Measurements from ENCODE around the gene SFI1. TPM values are rescaled to one million over a fixed set of nuclear protein-coding genes. Genes with fewer than 3 reads are reported as not detected.

Gene SFI1
- total and polyA plus RNA-seq, 2 donors (not counting 1 experiment from before 2014, with no cell fraction given) = 80.2 to 182 TPM

DNA sequence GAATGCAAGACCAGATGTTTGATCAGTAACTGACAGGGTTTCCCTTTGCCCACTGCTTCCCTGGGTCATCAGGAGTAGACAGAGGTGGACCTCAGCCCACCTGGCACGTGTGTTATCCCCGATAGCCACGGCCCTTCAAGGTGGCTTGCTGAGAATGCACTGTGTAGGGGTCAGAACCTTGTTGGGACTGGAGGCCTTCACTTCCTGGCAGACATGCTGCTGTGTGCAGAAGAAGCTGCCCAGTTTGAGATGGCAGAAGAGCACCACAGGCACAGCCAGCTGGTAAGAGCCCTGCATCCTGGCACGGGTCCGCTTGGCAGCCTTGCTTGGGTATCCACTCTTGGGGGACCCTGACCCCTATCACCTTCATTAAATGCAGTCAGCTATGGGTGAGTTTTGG is 81.8 kb downstream of the SFI1 start:
- CTCF ChIA-PET = interaction anchor here (1.3 to 2.2 kb wide), 2 partner anchors 21 to 52 kb away, joined by 3 to 4 read pairs; no protein-coding TSS in a partner anchor
- Mint-ChIP-seq H3K4me3 (no peak overlapping the region), H3K4me1 (peaks cover 6% of the 10 kb centered on the region), H3K27ac (no peak overlapping the region), H3K27me3 (no peaks in the 10 kb centered on the region), H3K9me3 (ENCODE audit: insufficient read depth) (no peaks in the 10 kb centered on the region)
- DNase-seq (no peak), ATAC-seq (ENCODE audit: low read depth) (no peak)
- no peak for TF ChIP-seq EZH2 (IDR thresholded peaks at IDR 0.05; ENCODE audit: borderline replicate concordance, insufficient read depth, low read depth, low read length, poor library complexity, severe bottlenecking)
- TF ChIP-seq, protein P1, sequence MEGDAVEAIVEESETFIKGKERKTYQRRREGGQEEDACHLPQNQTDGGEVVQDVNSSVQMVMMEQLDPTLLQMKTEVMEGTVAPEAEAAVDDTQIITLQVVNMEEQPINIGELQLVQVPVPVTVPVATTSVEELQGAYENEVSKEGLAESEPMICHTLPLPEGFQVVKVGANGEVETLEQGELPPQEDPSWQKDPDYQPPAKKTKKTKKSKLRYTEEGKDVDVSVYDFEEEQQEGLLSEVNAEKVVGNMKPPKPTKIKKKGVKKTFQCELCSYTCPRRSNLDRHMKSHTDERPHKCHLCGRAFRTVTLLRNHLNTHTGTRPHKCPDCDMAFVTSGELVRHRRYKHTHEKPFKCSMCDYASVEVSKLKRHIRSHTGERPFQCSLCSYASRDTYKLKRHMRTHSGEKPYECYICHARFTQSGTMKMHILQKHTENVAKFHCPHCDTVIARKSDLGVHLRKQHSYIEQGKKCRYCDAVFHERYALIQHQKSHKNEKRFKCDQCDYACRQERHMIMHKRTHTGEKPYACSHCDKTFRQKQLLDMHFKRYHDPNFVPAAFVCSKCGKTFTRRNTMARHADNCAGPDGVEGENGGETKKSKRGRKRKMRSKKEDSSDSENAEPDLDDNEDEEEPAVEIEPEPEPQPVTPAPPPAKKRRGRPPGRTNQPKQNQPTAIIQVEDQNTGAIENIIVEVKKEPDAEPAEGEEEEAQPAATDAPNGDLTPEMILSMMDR (IDR thresholded peaks at IDR 0.05) = no peak
- Histone ChIP-seq H3K4me2 (replicated peaks; ENCODE audit: low read depth, low read length, poor library complexity, severe bottlenecking) (no peak overlapping the region), H3K36me3 (replicated peaks in 1 of 2; ENCODE audit: control extremely low read depth in 1 of 2, control insufficient read depth in 1 of 2, extremely low read depth in 1 of 2, insufficient read depth in 2 of 2, low read length in 1 of 2) (peaks cover 3 to 44% of the 10 kb centered on the region in 2 experiments), H3K79me2 (ENCODE audit: control insufficient read depth, insufficient read depth, low read length) (no peaks in the 10 kb centered on the region), H4K20me1 (ENCODE audit: control insufficient read depth, insufficient read depth, low read length, poor library complexity, severe bottlenecking) (no peaks in the 10 kb centered on the region), H3K9me3 (ENCODE audit: control extremely low read depth in 1 of 3, control insufficient read depth in 2 of 3, insufficient read depth in 1 of 3, low read length in 2 of 3) (no peaks in the 10 kb centered on the region), H3K4me3 (ENCODE audit: control extremely low read depth in 1 of 5, extremely low read depth in 1 of 5, insufficient read depth in 1 of 5, low read depth in 2 of 5, low read length in 4 of 5) (no peak overlapping the region), H3K27me3 (replicated peaks in 1 of 4; ENCODE audit: control extremely low read depth in 1 of 4, control insufficient read depth in 3 of 4, insufficient read depth in 4 of 4, low read length in 3 of 4) (no peaks in the 10 kb centered on the region), H3K4me1 (ENCODE audit: control insufficient read depth in 2 of 2, insufficient read depth in 2 of 2, low read length in 2 of 2) (peaks cover 5 to 11% of the 10 kb centered on the region in 2 donors), H3K9ac (ENCODE audit: low read length) (no peak overlapping the region), H3K27ac (ENCODE audit: low read length in 2 of 2) (no peak overlapping the region), H2AFZ (ENCODE audit: insufficient read depth, low read depth, low read length, poor library complexity, severe bottlenecking) (no peak overlapping the region)
- intact Hi-C loops (cut with micrococcal nuclease) = no loop called here
- POLR2A ChIA-PET = no interaction called here
- WGBS (ENCODE audit: insufficient coverage) = 98% methylated on average over 5 of the region's 5 CpGs

- ChIA-PET POLR2A (no interaction called here), CTCF (interaction anchor here (1.2 kb wide), 1 partner anchor 58 kb away, joined by 3 read pairs; no protein-coding TSS in a partner anchor)
- H3K27ac Mint-ChIP-seq = no peak overlapping the region
- ATAC-seq (ENCODE audit: low read depth) = no peak
- H3K4me1 Mint-ChIP-seq = peaks cover 8% of the 10 kb centered on the region
- Histone ChIP-seq H3K4me2 (replicated peaks; ENCODE audit: low read depth, low read length, poor library complexity, severe bottlenecking) (no peak overlapping the region), H4K20me1 (ENCODE audit: control insufficient read depth, insufficient read depth, low read length, poor library complexity, severe bottlenecking) (no peaks in the 10 kb centered on the region), H3K36me3 (replicated peaks in 1 of 2; ENCODE audit: control extremely low read depth in 1 of 2, control insufficient read depth in 1 of 2, extremely low read depth in 1 of 2, insufficient read depth in 2 of 2, low read length in 1 of 2) (peaks cover 1 to 48% of the 10 kb centered on the region in 2 experiments), H3K79me2 (ENCODE audit: control insufficient read depth, insufficient read depth, low read length) (no peaks in the 10 kb centered on the region), H3K27me3 (replicated peaks in 1 of 4; ENCODE audit: control extremely low read depth in 1 of 4, control insufficient read depth in 3 of 4, insufficient read depth in 4 of 4, low read length in 3 of 4) (no peaks in the 10 kb centered on the region), H3K9me3 (ENCODE audit: control extremely low read depth in 1 of 3, control insufficient read depth in 2 of 3, insufficient read depth in 1 of 3, low read length in 2 of 3) (no peaks in the 10 kb centered on the region), H2AFZ (ENCODE audit: insufficient read depth, low read depth, low read length, poor library complexity, severe bottlenecking) (no peak overlapping the region), H3K9ac (ENCODE audit: low read length) (no peak overlapping the region), H3K4me1 (ENCODE audit: control insufficient read depth in 2 of 2, insufficient read depth in 2 of 2, low read length in 2 of 2) (peaks cover 5 to 12% of the 10 kb centered on the region in 2 donors), H3K4me3 (ENCODE audit: control extremely low read depth in 1 of 5, extremely low read depth in 1 of 5, insufficient read depth in 1 of 5, low read depth in 2 of 5, low read length in 4 of 5) (no peak overlapping the region), H3K27ac (ENCODE audit: low read length in 2 of 2) (no peak overlapping the region)
- 83% methylated on average over 1 of the region's 1 CpG for WGBS (ENCODE audit: insufficient coverage)
- no peak for DNase-seq
- intact Hi-C loops (cut with micrococcal nuclease) = no loop called here
- H3K9me3 Mint-ChIP-seq (ENCODE audit: insufficient read depth) = no peaks in the 10 kb centered on the region
- no peak for TF ChIP-seq EZH2 (IDR thresholded peaks at IDR 0.05; ENCODE audit: borderline replicate concordance, insufficient read depth, low read depth, low read length, poor library complexity, severe bottlenecking)
- TF ChIP-seq, protein P1 (IDR thresholded peaks at IDR 0.05) = no peak
- H3K27me3 Mint-ChIP-seq = no peaks in the 10 kb centered on the region
- no peak overlapping the region for H3K4me3 Mint-ChIP-seq
Observed at GRCh38 chr22:31579835-31580242, 83.5 kb downstream of the SFI1 start.

All from B cell (primary cell).